Thyroid gland (tissue), 4 donors: ENCODE data around the gene ABCG1.

Experiments
- CTCF ChIP-seq, 6 experiments: fragments of 200-600 bp in 3 of 6; fragments of 450-650 bp in 3 of 6; sonication (generic) in 3 of 6; IDR thresholded peaks; one replicate each; pipeline ENCODE4 v1.5.1; 2016 to 2019; ENCODE audit warnings: antibody characterized with exemption in 6 of 6, mild to moderate bottlenecking in 2 of 6, inconsistent platforms in 1 of 6, moderate library complexity in 1 of 6
- POLR2A ChIP-seq, 2 donors: fragments of 450-650 bp; IDR thresholded peaks; one replicate each; pipeline ENCODE4 v1.6.1; 2017; ENCODE audit warnings: antibody characterized with exemption in 2 of 2, mild to moderate bottlenecking in 2 of 2, moderate library complexity in 1 of 2

- no peak for TF ChIP-seq CTCF (IDR thresholded peaks at IDR 0.05)
- no peak for TF ChIP-seq POLR2A (IDR thresholded peaks at IDR 0.05)
Observed at GRCh38 chr21:42171091-42172053, 47.6 kb upstream of the ABCG1 start.
